Dedifferentiated amniotic fluid mesenchymal stem cell (primary cell): ENCODE measurements around the gene C5orf52.
"Not testable (repeated sequence)": the region's sequence is repeated elsewhere in the genome, so short reads cannot be mapped to it uniquely, and the experiment has no call there.

Experiments used
- DNase-seq: peaks from one replicate; pipeline ENCODE4 v3.0.0-alpha.2; 2016; ENCODE audit errors: extremely low spot score

C5orf52 gene

GRCh38 chr5:157670662-157671591, at the start of gene C5orf52:
TSS of gene C5orf52 (plus strand) at chr5:157671533. CDS start at chr5:157671615, 82 bp downstream.
- DNase-seq, result no peak

GRCh38 chr5:157624144-157624543, 47.2 kb upstream of the C5orf52 start:
- DNase-seq, result no peak

- no peak for DNase-seq
These were observed 44.5 kb upstream of the C5orf52 start for GRCh38 chr5:157626831-157627230.

- no peak for DNase-seq
These were observed 41.0 kb upstream of the C5orf52 start for GRCh38 chr5:157630341-157630740.

- DNase-seq, result no peak
These were observed 30.8 kb upstream of the C5orf52 start for GRCh38 chr5:157640406-157641066.

GRCh38 chr5:157648275-157648990, 22.9 kb upstream of the C5orf52 start:
- no peak for DNase-seq

GRCh38 chr5:157649101-157649500, 22.2 kb upstream of the C5orf52 start:
- no peak for DNase-seq

- no peak for DNase-seq
These were observed 20.2 kb upstream of the C5orf52 start for GRCh38 chr5:157650991-157651611.

GRCh38 chr5:157651623-157652376, 19.5 kb upstream of the C5orf52 start:
- no peak for DNase-seq

GRCh38 chr5:157652377-157652692, 19.0 kb upstream of the C5orf52 start, which contains the start of gene SOX30:
TSS of gene SOX30 (minus strand) at chr5:157652438. CDS start at chr5:157652078, 360 bp downstream.
- DNase-seq, result no peak

GRCh38 chr5:157657516-157657915, 13.8 kb upstream of the C5orf52 start:
- no peak for DNase-seq

- DNase-seq, result no peak
These were observed 12.4 kb upstream of the C5orf52 start for GRCh38 chr5:157658893-157659292.

- no peak for DNase-seq
These were observed 11.3 kb upstream of the C5orf52 start for GRCh38 chr5:157659868-157660660.

GRCh38 chr5:157665467-157666070, 5.8 kb upstream of the C5orf52 start:
- DNase-seq, result peak; percentile 30

GRCh38 chr5:157668356-157668755, 3.0 kb upstream of the C5orf52 start:
- DNase-seq, result no peak

- DNase-seq, result no peak
These were observed 1.6 kb upstream of the C5orf52 start for GRCh38 chr5:157669701-157670097.

GRCh38 chr5:157671592-157672330, 428 bp downstream of the C5orf52 start:
- no peak for DNase-seq

GRCh38 chr5:157672976-157673375, 1.6 kb downstream of the C5orf52 start:
- no peak for DNase-seq

- DNase-seq, result not testable (repeated sequence)
These were observed 3.0 kb downstream of the C5orf52 start for GRCh38 chr5:157674351-157674750.
